CD4-positive, alpha-beta T cell treated with Interleukin-4 for 4 hours (primary cell): ENCODE data around the gene KLK14.

ENCODE experiments used
- DNase-seq: peaks from one replicate; pipeline ENCODE4 v3.0.0-alpha.2; 2020

The KLK14 gene

DNA sequence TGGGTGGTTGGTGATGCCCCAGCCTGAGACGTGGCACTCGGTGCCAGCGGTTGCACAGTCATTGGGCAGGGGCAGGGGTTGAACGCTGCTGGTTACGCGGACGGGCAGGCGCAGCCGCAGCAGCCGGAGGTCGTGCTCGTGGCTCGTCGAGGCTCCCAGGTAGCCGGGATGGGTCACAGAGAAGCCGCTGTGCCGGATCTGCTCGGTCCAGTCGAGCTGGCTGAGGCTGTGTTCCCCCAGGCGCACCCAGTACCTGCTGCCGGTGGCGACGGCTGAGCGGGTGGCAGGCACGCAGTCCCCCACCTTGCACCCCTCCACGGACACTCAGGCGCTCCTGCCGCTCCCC, 50.8 kb downstream of the KLK14 start:
- no peak for DNase-seq

DNA sequence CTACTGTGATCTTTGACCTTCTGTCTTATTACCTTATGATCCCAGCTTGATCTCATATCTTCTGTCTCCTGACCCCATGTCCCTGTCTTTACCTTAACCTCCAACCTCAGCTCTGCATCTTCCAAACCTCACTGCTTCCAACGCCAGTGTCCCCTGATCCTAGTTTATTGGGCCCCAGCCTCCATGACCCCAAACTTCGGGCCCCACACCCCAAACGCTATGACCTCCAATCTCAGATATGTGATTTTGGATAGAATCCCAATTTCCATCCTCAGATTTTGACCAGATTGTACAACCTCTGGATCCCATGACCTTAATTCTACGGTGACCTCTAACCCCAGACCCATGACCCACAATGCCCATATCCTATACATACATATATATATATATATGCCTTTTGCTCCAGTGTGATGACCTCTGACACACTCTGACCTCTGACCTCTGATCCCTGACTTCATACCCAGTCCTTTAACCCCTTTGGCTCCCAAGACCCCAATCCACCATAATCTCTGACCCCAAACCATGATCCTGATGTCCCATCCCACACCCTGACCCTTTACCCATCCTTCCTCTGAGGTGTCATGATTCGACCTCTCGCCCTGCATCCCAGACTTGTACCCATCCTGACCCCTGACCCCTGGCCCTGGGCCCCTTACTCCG, 51.3 kb downstream of the KLK14 start:
- DNase-seq: no peak

DNA sequence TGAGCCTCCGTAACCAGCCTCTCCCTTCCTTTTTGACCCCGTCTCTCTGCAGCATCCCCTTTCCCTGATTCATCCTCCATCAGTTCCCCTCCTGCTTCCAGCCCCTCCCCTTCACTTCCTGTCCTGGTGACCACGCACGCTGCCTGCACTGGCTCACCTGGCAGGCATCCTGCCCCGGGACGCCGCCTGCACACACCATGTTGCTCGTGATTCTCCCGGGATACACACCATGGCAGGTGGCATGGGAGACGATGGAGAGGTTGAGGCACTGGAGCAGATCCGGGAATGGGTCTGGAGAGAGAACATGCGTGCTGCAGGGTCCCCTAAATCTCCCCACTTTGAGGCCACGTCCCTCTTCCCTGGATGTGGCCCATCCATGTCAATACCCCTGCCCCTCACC, 52.1 kb downstream of the KLK14 start:
- DNase-seq: no peak

DNA sequence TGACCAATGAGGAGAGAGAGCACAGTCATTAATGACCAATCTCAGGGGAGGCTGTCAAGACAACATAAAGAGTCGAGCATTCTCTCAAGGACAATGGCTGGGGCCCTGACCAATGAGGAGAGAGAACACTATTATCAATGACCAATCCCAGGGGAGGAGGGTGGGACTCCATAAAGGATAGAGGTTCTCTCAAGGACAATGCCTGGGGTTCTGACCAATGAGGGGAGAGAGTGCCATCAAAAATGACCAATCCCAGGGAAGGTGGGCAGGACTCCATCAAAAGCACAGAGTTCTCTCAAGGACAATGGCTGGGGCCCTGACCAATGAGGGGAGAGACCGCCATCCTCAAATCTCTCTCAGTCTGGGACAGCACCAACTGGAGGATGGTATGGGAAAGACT, 53.0 kb downstream of the KLK14 start:
- DNase-seq: no peak
